Trophoblast cell (in vitro differentiated cells and primary cell): Measurements from ENCODE around the gene IMMP2L.

Experiments used
- DNase-seq, 2 donors: peaks; one replicate each; pipeline ENCODE4 v3.0.0-alpha.2; 2016
- H2AFZ ChIP-seq: 2 replicates; pipeline ENCODE4 v1.6.1; 2013; ENCODE audit warnings: low read length, moderate library complexity, mild to moderate bottlenecking; ENCODE audit not compliant: insufficient read depth, poor library complexity
- H2AK5ac ChIP-seq: 2 replicates; pipeline ENCODE4 v1.6.1; 2013; ENCODE audit warnings: mild to moderate bottlenecking, low read length
- H2BK120ac ChIP-seq: 2 replicates; pipeline ENCODE4 v1.6.1; 2013; ENCODE audit warnings: low read length, mild to moderate bottlenecking, moderate library complexity; ENCODE audit not compliant: insufficient read depth, poor library complexity
- H2BK12ac ChIP-seq: 2 replicates; pipeline ENCODE4 v1.6.1; 2013; ENCODE audit warnings: mild to moderate bottlenecking, low read length, moderate library complexity
- H2BK5ac ChIP-seq: 2 replicates; pipeline ENCODE4 v1.6.1; 2013; ENCODE audit warnings: low read length, low read depth, moderate library complexity, mild to moderate bottlenecking; ENCODE audit not compliant: poor library complexity
- H3K14ac ChIP-seq: 2 replicates; pipeline ENCODE4 v1.6.1; 2013; ENCODE audit warnings: mild to moderate bottlenecking, low read length
- H3K18ac ChIP-seq: 2 replicates; pipeline ENCODE4 v1.6.1; 2013; ENCODE audit warnings: mild to moderate bottlenecking, low read length
- H3K23ac ChIP-seq: 2 replicates; pipeline ENCODE4 v1.6.1; 2013; ENCODE audit warnings: low read length
- H3K27ac ChIP-seq: 2 replicates; pipeline ENCODE4 v1.5.1; 2013; ENCODE audit warnings: low read depth, mild to moderate bottlenecking, inconsistent platforms, low read length, moderate library complexity
- H3K27me3 ChIP-seq: 2 replicates; pipeline ENCODE4 v1.6.1; 2013; ENCODE audit warnings: inconsistent platforms, mild to moderate bottlenecking, low read length, moderate library complexity; ENCODE audit not compliant: insufficient read depth
- H3K36me3 ChIP-seq, 2 experiments: 1 replicate in 1 of 2; 2 replicates in 1 of 2; pipeline ENCODE4 v1.6.1; 2013; ENCODE audit warnings: low read length in 2 of 2, mild to moderate bottlenecking in 2 of 2, moderate library complexity in 1 of 2; ENCODE audit not compliant: insufficient read depth in 2 of 2, control insufficient read depth in 1 of 2
- H3K4ac ChIP-seq: 2 replicates; pipeline ENCODE4 v1.6.1; 2013; ENCODE audit warnings: low read depth, mild to moderate bottlenecking, low read length, moderate library complexity
- H3K4me1 ChIP-seq, 2 experiments: 1 replicate in 1 of 2; 2 replicates in 1 of 2; pipeline ENCODE4 v1.6.1; 2013; ENCODE audit warnings: low read length in 2 of 2, mild to moderate bottlenecking in 2 of 2, moderate library complexity in 1 of 2; ENCODE audit not compliant: insufficient read depth in 2 of 2, control insufficient read depth in 1 of 2
- H3K4me2 ChIP-seq: 2 replicates; pipeline ENCODE4 v1.6.1; 2013; ENCODE audit warnings: inconsistent platforms, mild to moderate bottlenecking, low read length, moderate library complexity
- H3K4me3 ChIP-seq: 2 replicates; pipeline ENCODE4 v1.5.1; 2013; ENCODE audit warnings: mild to moderate bottlenecking, low read depth, low read length, inconsistent platforms
- H3K79me1 ChIP-seq: one replicate; pipeline ENCODE4 v1.6.1; 2013; ENCODE audit warnings: low read length
- H3K79me2 ChIP-seq: 2 replicates; pipeline ENCODE4 v1.6.1; 2013; ENCODE audit warnings: low read length, mild to moderate bottlenecking; ENCODE audit not compliant: control insufficient read depth, insufficient read depth, poor library complexity
- H3K9ac ChIP-seq: 2 replicates; pipeline ENCODE4 v1.6.1; 2013; ENCODE audit warnings: mild to moderate bottlenecking, low read length
- H3K9me3 ChIP-seq: 2 replicates; pipeline ENCODE4 v1.6.1; 2013; ENCODE audit warnings: low read depth, mild to moderate bottlenecking, control low read depth, inconsistent platforms, low read length; ENCODE audit not compliant: insufficient read depth
- H4K12ac ChIP-seq: 2 replicates; pipeline ENCODE4 v1.6.1; 2013; ENCODE audit warnings: low read depth, mild to moderate bottlenecking, low read length, moderate library complexity
- H4K8ac ChIP-seq: 2 replicates; pipeline ENCODE4 v1.6.1; 2013; ENCODE audit warnings: low read depth, mild to moderate bottlenecking, low read length, moderate library complexity
- H4K91ac ChIP-seq: one replicate; pipeline ENCODE4 v1.6.1; 2013; ENCODE audit warnings: low read depth, mild to moderate bottlenecking, low read length, moderate library complexity
- WGBS: extraction: QIAGEN DNeasy Blood & Tissue Kit; methylation state at CpG from one replicate; pipeline ENCODE4 v1.1.7; 2013; ENCODE audit warnings: missing lambda C conversion rate; ENCODE audit not compliant: insufficient read length, insufficient coverage; ENCODE audit errors: extremely low coverage; 5-methylcytosine and 5-hydroxymethylcytosine counted together

IMMP2L gene

GRCh38 chr7:111147708-111148533 is 414.4 kb downstream of the IMMP2L start:
- H3K4me1 ChIP-seq = no peaks in the 10 kb centered on the region
- no peak overlapping the region for H3K4me2 ChIP-seq
- H2AK5ac ChIP-seq = no peak overlapping the region
- no peak overlapping the region for H2BK5ac ChIP-seq
- H3K9me3 ChIP-seq = no peaks in the 10 kb centered on the region
- no peak overlapping the region for H2BK120ac ChIP-seq
- H2AFZ ChIP-seq = no peak overlapping the region
- H4K12ac ChIP-seq = no peak overlapping the region
- no peak overlapping the region for H3K14ac ChIP-seq
- no peak overlapping the region for H3K4ac ChIP-seq
- no peak overlapping the region for H4K8ac ChIP-seq
- no peaks in the 10 kb centered on the region for H3K79me1 ChIP-seq
- WGBS = no CpG with 5 or more reads among the region's 6 CpGs
- no peak overlapping the region for H3K18ac ChIP-seq
- H2BK12ac ChIP-seq = no peak overlapping the region
- no peak for DNase-seq
- H3K27me3 ChIP-seq = no peaks in the 10 kb centered on the region
- no peaks in the 10 kb centered on the region for H3K36me3 ChIP-seq
- no peak overlapping the region for H3K23ac ChIP-seq
- H3K27ac ChIP-seq = no peak overlapping the region
- no peaks in the 10 kb centered on the region for H3K79me2 ChIP-seq
- H3K9ac ChIP-seq = no peak overlapping the region
- H4K91ac ChIP-seq = no peak overlapping the region
- no peak overlapping the region for H3K4me3 ChIP-seq

GRCh38 chr7:111146136-111146535 is 416.2 kb downstream of the IMMP2L start:
- Histone ChIP-seq H4K8ac (no peak overlapping the region), H2AK5ac (no peak overlapping the region), H3K4ac (no peak overlapping the region), H3K79me1 (no peaks in the 10 kb centered on the region), H3K18ac (no peak overlapping the region), H3K4me1 (no peaks in the 10 kb centered on the region), H3K79me2 (no peaks in the 10 kb centered on the region), H3K27ac (no peak overlapping the region), H2BK12ac (no peak overlapping the region), H3K23ac (no peak overlapping the region), H3K27me3 (no peaks in the 10 kb centered on the region), H3K9ac (no peak overlapping the region), H2BK5ac (no peak overlapping the region), H2AFZ (no peak overlapping the region), H3K4me3 (no peak overlapping the region), H4K12ac (no peak overlapping the region), H3K36me3 (no peaks in the 10 kb centered on the region), H3K4me2 (no peak overlapping the region), H3K14ac (no peak overlapping the region), H2BK120ac (no peak overlapping the region), H4K91ac (no peak overlapping the region), H3K9me3 (no peaks in the 10 kb centered on the region)
- DNase-seq = no peak

- Histone ChIP-seq H4K12ac (no peak overlapping the region), H2BK5ac (no peak overlapping the region), H3K4me3 (no peak overlapping the region), H3K4me1 (no peaks in the 10 kb centered on the region), H4K91ac (no peak overlapping the region), H3K9me3 (no peaks in the 10 kb centered on the region), H3K18ac (no peak overlapping the region), H3K79me2 (no peaks in the 10 kb centered on the region), H2BK12ac (no peak overlapping the region), H3K14ac (no peak overlapping the region), H2AFZ (no peak overlapping the region), H3K23ac (no peak overlapping the region), H3K27me3 (no peaks in the 10 kb centered on the region), H2BK120ac (no peak overlapping the region), H3K79me1 (no peaks in the 10 kb centered on the region), H4K8ac (no peak overlapping the region), H3K36me3 (no peaks in the 10 kb centered on the region), H3K4ac (no peak overlapping the region), H3K4me2 (no peak overlapping the region), H3K27ac (no peak overlapping the region), H2AK5ac (no peak overlapping the region), H3K9ac (no peak overlapping the region)
- no CpG with 5 or more reads among the region's 2 CpGs for WGBS
- DNase-seq = no peak
Observed at GRCh38 chr7:111145472-111145871, 416.8 kb downstream of the IMMP2L start.

GRCh38 chr7:111140091-111140865 is 422.0 kb downstream of the IMMP2L start:
- Histone ChIP-seq H3K36me3 (no peaks in the 10 kb centered on the region), H3K4me2 (no peak overlapping the region), H2BK12ac (no peak overlapping the region), H3K79me1 (no peaks in the 10 kb centered on the region), H3K4ac (no peak overlapping the region), H2BK5ac (no peak overlapping the region), H3K23ac (no peak overlapping the region), H3K4me3 (no peak overlapping the region), H3K79me2 (no peaks in the 10 kb centered on the region), H4K12ac (no peak overlapping the region), H3K27me3 (no peaks in the 10 kb centered on the region), H3K4me1 (peaks cover 0 to 3% of the 10 kb centered on the region in 2 experiments), H3K14ac (no peak overlapping the region), H2BK120ac (no peak overlapping the region), H3K18ac (no peak overlapping the region), H4K8ac (no peak overlapping the region), H3K27ac (no peak overlapping the region), H2AK5ac (no peak overlapping the region), H3K9ac (no peak overlapping the region), H4K91ac (no peak overlapping the region), H2AFZ (no peak overlapping the region), H3K9me3 (no peaks in the 10 kb centered on the region)
- no CpG with 5 or more reads among the region's 2 CpGs for WGBS
- no peak for DNase-seq
